Esophagus muscularis mucosa (tissue), 4 donors: ENCODE results near the gene EXOC6B.

Experiments
- CTCF ChIP-seq, 3 experiments: fragments of 200-600 bp in 2 of 3; fragments of 450-650 bp in 1 of 3; sonication (generic) in 2 of 3; IDR thresholded peaks; one replicate each; pipeline ENCODE4 v1.5.1; 2017 to 2019; ENCODE audit warnings: antibody characterized with exemption in 3 of 3, mild to moderate bottlenecking in 2 of 3, moderate library complexity in 1 of 3
- EP300 ChIP-seq: sonication (generic); formaldehyde crosslinking; IDR thresholded peaks from one replicate; pipeline ENCODE4 v1.6.1; 2017; ENCODE audit warnings: antibody characterized with exemption
- POLR2AphosphoS5 ChIP-seq, 2 donors: sonication (generic); formaldehyde crosslinking; IDR thresholded peaks; one replicate each; pipeline ENCODE4 v1.6.1; 2017; ENCODE audit warnings: antibody characterized with exemption in 2 of 2

DNA sequence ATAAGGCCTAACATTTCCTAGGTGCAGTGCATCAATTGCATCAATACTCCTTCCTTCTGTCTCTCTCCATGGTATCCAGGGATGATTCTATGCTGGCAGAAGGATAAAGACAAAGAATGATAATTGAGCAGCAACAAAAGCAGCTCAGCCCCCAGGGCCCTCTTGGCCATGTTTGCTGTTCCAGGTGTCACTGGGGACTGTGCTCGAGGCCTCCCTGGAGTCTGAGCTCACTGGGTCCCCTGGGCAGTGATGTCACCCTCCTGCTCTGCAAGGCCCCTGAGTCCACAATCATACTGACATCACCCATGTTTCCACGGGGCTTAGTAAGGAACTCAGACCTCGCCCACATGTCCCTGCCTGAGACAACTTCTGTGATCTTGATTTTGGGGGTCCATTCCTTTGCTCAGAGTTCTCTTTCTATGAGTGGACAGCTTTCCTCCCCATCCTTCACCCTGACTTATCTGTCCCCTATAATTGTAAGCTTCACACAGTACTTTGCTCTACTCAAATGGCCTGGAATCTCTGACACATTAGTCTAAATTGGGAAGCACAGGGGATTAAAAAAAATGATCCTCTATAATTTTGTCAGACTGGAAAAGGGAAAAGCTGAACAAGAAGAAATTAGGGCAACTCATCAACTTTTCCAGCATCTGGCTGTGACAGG is 15.8 kb upstream of the EXOC6B start:
- TF ChIP-seq CTCF (IDR thresholded peaks at IDR 0.05): no peak
- TF ChIP-seq POLR2AphosphoS5 (IDR thresholded peaks at IDR 0.05): no peak
- TF ChIP-seq EP300: no peak
